ENCODE measurements around the gene CEACAM6.
"Not testable (repeated sequence)": the region's sequence is repeated elsewhere in the genome, so short reads cannot be mapped to it uniquely, and the experiment has no call there.

The CEACAM6 gene

GRCh38 chr19:41755328-41755913 lies at the start of gene CEACAM6:
CEACAM6 (plus strand) TSS chr19:41755530; CDS start chr19:41755639, 109 bp downstream.
- Histone ChIP-seq H3K9ac (ENCODE audit: low read depth, low read length) (no peak within 1 kb of the TSS), H3K27ac (ENCODE audit: low read depth, low read length) (no peak within 1 kb of the TSS), H3K36me3 (ENCODE audit: control insufficient read depth, insufficient read depth, low read length) (no peaks in the 10 kb centered on the region), H3K4me3 (ENCODE audit: low read depth, low read length) (no peak within 1 kb of the TSS), H3K4me1 (ENCODE audit: control insufficient read depth, insufficient read depth, low read length) (no peaks in the 10 kb centered on the region), H3K9me3 (ENCODE audit: control insufficient read depth, insufficient read depth, low read length) (no peaks in the 10 kb centered on the region), H3K27me3 (ENCODE audit: control insufficient read depth, insufficient read depth, low read length) (peaks cover 3% of the 10 kb centered on the region; the same call in 1 of the 2 replicates)

- Histone ChIP-seq H3K27ac (ENCODE audit: low read depth, low read length) (no peak overlapping the region), H3K4me1 (ENCODE audit: control insufficient read depth, insufficient read depth, low read length) (no peaks in the 10 kb centered on the region), H3K36me3 (ENCODE audit: control insufficient read depth, insufficient read depth, low read length) (no peaks in the 10 kb centered on the region), H3K27me3 (ENCODE audit: control insufficient read depth, insufficient read depth, low read length) (no peaks in the 10 kb centered on the region), H3K9ac (ENCODE audit: low read depth, low read length) (no peak overlapping the region), H3K4me3 (ENCODE audit: low read depth, low read length) (peak overlapping the region; percentile 57; the same call in 1 of the 2 replicates), H3K9me3 (ENCODE audit: control insufficient read depth, insufficient read depth, low read length) (peaks cover 16% of the 10 kb centered on the region; the same call in 1 of the 2 replicates)
Measured at GRCh38 chr19:41706741-41707501, 48.4 kb upstream of the CEACAM6 start.

- peaks cover 16% of the 10 kb centered on the region; the same call in 1 of the 2 replicates for H3K9me3 ChIP-seq (ENCODE audit: control insufficient read depth, insufficient read depth, low read length)
- no peaks in the 10 kb centered on the region for H3K36me3 ChIP-seq (ENCODE audit: control insufficient read depth, insufficient read depth, low read length)
- H3K27ac ChIP-seq (ENCODE audit: low read depth, low read length) = no peak overlapping the region
- H3K9ac ChIP-seq (ENCODE audit: low read depth, low read length) = no peak overlapping the region
- H3K4me1 ChIP-seq (ENCODE audit: control insufficient read depth, insufficient read depth, low read length) = no peaks in the 10 kb centered on the region
- H3K4me3 ChIP-seq (ENCODE audit: low read depth, low read length) = no peak overlapping the region
- no peaks in the 10 kb centered on the region for H3K27me3 ChIP-seq (ENCODE audit: control insufficient read depth, insufficient read depth, low read length)
Measured at GRCh38 chr19:41707502-41707812, 47.9 kb upstream of the CEACAM6 start.

GRCh38 chr19:41707871-41708371 lies 47.4 kb upstream of the CEACAM6 start:
- H3K4me3 ChIP-seq (ENCODE audit: low read depth, low read length) = no peak overlapping the region
- H3K9me3 ChIP-seq (ENCODE audit: control insufficient read depth, insufficient read depth, low read length) = peaks cover 16% of the 10 kb centered on the region; the same call in 1 of the 2 replicates
- no peak overlapping the region for H3K9ac ChIP-seq (ENCODE audit: low read depth, low read length)
- no peaks in the 10 kb centered on the region for H3K4me1 ChIP-seq (ENCODE audit: control insufficient read depth, insufficient read depth, low read length)
- no peaks in the 10 kb centered on the region for H3K36me3 ChIP-seq (ENCODE audit: control insufficient read depth, insufficient read depth, low read length)
- H3K27me3 ChIP-seq (ENCODE audit: control insufficient read depth, insufficient read depth, low read length) = no peaks in the 10 kb centered on the region
- H3K27ac ChIP-seq (ENCODE audit: low read depth, low read length) = no peak overlapping the region

DNA sequence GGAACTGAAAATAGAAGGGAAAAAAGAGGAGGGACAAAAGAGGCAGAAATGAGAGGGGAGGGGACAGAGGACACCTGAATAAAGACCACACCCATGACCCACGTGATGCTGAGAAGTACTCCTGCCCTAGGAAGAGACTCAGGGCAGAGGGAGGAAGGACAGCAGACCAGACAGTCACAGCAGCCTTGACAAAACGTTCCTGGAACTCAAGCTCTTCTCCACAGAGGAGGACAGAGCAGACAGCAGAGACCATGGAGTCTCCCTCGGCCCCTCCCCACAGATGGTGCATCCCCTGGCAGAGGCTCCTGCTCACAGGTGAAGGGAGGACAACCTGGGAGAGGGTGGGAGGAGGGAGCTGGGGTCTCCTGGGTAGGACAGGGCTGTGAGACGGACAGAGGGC lies 46.8 kb upstream of the CEACAM6 start, which contains the start of gene CEACAM5:
Gene CEACAM5 (plus strand): TSS at position 146 of the 400 bp plus-strand sequence. CDS start 106 bp downstream, at position 252.
- no peaks in the 10 kb centered on the region for H3K27me3 ChIP-seq (ENCODE audit: control insufficient read depth, insufficient read depth, low read length)
- no peak within 1 kb of the TSS for H3K4me3 ChIP-seq (ENCODE audit: low read depth, low read length)
- no peak within 1 kb of the TSS for H3K9ac ChIP-seq (ENCODE audit: low read depth, low read length)
- no peaks in the 10 kb centered on the region for H3K4me1 ChIP-seq (ENCODE audit: control insufficient read depth, insufficient read depth, low read length)
- H3K36me3 ChIP-seq (ENCODE audit: control insufficient read depth, insufficient read depth, low read length) = no peaks in the 10 kb centered on the region
- H3K27ac ChIP-seq (ENCODE audit: low read depth, low read length) = no peak within 1 kb of the TSS
- H3K9me3 ChIP-seq (ENCODE audit: control insufficient read depth, insufficient read depth, low read length) = peaks cover 16% of the 10 kb centered on the region; the same call in 1 of the 2 replicates

GRCh38 chr19:41709516-41709915 lies 45.8 kb upstream of the CEACAM6 start:
- not testable (repeated sequence) for H3K9ac ChIP-seq (ENCODE audit: low read depth, low read length); H3K4me3 ChIP-seq (ENCODE audit: low read depth, low read length); H3K27me3 ChIP-seq (ENCODE audit: control insufficient read depth, insufficient read depth, low read length); H3K27ac ChIP-seq (ENCODE audit: low read depth, low read length); H3K36me3 ChIP-seq (ENCODE audit: control insufficient read depth, insufficient read depth, low read length); H3K4me1 ChIP-seq (ENCODE audit: control insufficient read depth, insufficient read depth, low read length)
- H3K9me3 ChIP-seq (ENCODE audit: control insufficient read depth, insufficient read depth, low read length) = peaks cover 16% of the 10 kb centered on the region; the same call in 1 of the 2 replicates

DNA sequence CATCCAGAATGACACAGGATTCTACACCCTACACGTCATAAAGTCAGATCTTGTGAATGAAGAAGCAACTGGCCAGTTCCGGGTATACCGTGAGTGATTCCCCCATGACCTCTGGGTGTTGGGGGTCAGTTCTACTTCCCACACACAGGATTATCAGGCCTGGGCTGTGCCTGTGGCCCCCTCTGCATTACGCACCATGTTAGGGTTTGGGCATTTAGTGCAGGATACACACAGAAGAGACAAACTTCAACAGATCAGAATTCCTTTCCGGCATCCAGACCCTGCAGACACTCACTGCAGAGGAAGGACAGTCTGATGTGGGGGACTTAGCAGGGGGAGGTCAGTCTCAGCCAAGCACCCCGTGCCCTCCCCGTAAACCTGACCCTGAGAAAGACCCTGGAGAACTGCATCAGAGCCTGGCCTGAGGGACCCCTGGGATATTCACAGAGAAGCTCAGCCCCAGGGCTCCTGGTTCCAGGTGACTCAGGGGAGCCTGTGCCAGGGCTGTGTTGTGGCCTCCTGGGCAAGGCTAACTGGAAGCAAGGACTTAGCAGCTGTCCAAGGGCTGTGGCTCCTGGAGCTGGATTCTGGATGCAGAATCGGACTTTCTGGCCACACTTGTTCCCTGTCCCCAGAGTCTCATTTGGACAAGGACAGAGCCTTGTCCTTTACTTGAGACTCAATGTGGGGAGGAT lies 45.2 kb upstream of the CEACAM6 start:
- H3K27me3 ChIP-seq (ENCODE audit: control insufficient read depth, insufficient read depth, low read length) = no peaks in the 10 kb centered on the region
- no peak overlapping the region for H3K4me3 ChIP-seq (ENCODE audit: low read depth, low read length)
- no peak overlapping the region for H3K27ac ChIP-seq (ENCODE audit: low read depth, low read length)
- H3K9me3 ChIP-seq (ENCODE audit: control insufficient read depth, insufficient read depth, low read length) = peaks cover 16% of the 10 kb centered on the region; the same call in 1 of the 2 replicates
- no peaks in the 10 kb centered on the region for H3K4me1 ChIP-seq (ENCODE audit: control insufficient read depth, insufficient read depth, low read length)
- H3K9ac ChIP-seq (ENCODE audit: low read depth, low read length) = no peak overlapping the region
- H3K36me3 ChIP-seq (ENCODE audit: control insufficient read depth, insufficient read depth, low read length) = no peaks in the 10 kb centered on the region

DNA sequence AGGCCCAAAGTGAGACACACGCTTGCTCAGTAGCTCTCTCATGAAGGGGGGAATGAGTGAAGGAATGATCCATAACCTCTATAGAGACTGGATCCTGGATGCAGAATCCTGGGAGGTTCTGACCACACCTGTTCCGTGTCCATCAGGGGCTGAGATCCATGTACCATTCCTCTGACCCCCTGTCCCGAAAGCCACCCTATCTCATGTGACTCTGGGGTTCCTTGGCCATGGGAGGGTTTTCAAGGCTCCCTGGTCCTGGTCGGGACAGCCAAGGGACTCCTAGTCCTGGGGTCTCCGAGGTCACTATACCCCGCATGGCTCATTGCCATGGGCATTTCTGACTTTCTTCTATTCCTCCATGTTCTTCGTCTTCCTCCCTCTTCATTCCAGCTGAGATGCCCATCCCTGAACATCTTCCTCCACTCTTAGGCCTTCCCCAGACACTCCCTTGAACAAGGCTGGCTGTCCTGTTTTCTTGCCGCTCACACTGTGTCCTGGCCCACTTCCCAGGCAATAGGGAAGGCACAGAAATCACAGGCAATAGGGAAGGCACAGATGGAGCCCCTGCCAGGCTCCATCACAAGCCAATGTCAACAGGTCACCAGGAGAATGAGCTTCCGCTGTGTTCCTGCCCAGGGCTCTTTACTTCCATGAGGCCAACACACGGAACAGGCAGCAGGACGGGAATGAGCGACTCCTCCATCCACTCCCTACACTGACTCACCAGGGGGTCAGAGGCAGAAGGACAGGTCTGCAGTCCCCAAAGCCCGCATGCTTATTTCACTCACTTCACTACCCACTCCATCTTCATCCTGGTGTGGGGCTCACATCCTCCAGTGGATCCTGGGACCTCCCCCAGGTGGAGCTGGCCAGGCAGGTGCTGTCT lies 43.7 kb upstream of the CEACAM6 start:
- Histone ChIP-seq H3K9me3 (ENCODE audit: control insufficient read depth, insufficient read depth, low read length) (peaks cover 16% of the 10 kb centered on the region; the same call in 1 of the 2 replicates), H3K9ac (ENCODE audit: low read depth, low read length) (no peak overlapping the region), H3K4me1 (ENCODE audit: control insufficient read depth, insufficient read depth, low read length) (no peaks in the 10 kb centered on the region), H3K27ac (ENCODE audit: low read depth, low read length) (no peak overlapping the region), H3K27me3 (ENCODE audit: control insufficient read depth, insufficient read depth, low read length) (no peaks in the 10 kb centered on the region), H3K36me3 (ENCODE audit: control insufficient read depth, insufficient read depth, low read length) (no peaks in the 10 kb centered on the region), H3K4me3 (ENCODE audit: low read depth, low read length) (no peak overlapping the region)

DNA sequence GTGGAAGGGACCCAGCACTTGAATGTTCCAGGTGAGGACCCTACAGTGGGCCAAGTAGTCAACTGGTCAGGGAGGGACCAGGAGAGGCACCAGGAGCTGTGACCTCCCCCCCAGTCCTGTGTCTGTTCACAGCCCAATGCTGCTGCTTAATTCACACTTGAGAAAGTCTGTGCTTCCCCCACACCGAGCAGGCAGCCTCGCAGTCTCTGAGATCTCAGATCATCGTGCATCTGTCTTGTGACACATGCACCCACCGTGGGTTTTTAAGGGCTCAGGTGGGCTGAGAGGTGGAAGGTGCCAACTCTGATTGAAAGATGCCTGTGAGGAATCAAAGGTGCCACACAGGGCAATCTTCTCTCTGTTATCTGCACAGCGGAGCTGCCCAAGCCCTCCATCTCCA lies 40.7 kb upstream of the CEACAM6 start:
- no peaks in the 10 kb centered on the region for H3K27me3 ChIP-seq (ENCODE audit: control insufficient read depth, insufficient read depth, low read length)
- H3K9me3 ChIP-seq (ENCODE audit: control insufficient read depth, insufficient read depth, low read length) = peaks cover 32% of the 10 kb centered on the region
- no peaks in the 10 kb centered on the region for H3K36me3 ChIP-seq (ENCODE audit: control insufficient read depth, insufficient read depth, low read length)
- H3K4me3 ChIP-seq (ENCODE audit: low read depth, low read length) = no peak overlapping the region
- H3K4me1 ChIP-seq (ENCODE audit: control insufficient read depth, insufficient read depth, low read length) = no peaks in the 10 kb centered on the region
- H3K9ac ChIP-seq (ENCODE audit: low read depth, low read length) = no peak overlapping the region
- H3K27ac ChIP-seq (ENCODE audit: low read depth, low read length) = no peak overlapping the region

GRCh38 chr19:41718761-41719160 lies 36.6 kb upstream of the CEACAM6 start:
- H3K36me3 ChIP-seq (ENCODE audit: control insufficient read depth, insufficient read depth, low read length) = no peaks in the 10 kb centered on the region
- peaks cover 31% of the 10 kb centered on the region for H3K9me3 ChIP-seq (ENCODE audit: control insufficient read depth, insufficient read depth, low read length)
- no peaks in the 10 kb centered on the region for H3K4me1 ChIP-seq (ENCODE audit: control insufficient read depth, insufficient read depth, low read length)
- H3K27ac ChIP-seq (ENCODE audit: low read depth, low read length) = no peak overlapping the region
- no peaks in the 10 kb centered on the region for H3K27me3 ChIP-seq (ENCODE audit: control insufficient read depth, insufficient read depth, low read length)
- H3K9ac ChIP-seq (ENCODE audit: low read depth, low read length) = no peak overlapping the region
- H3K4me3 ChIP-seq (ENCODE audit: low read depth, low read length) = no peak overlapping the region
